HepG2 (cell line): ENCODE measurements around the gene BOLL. TPM values are rescaled to one million over a fixed set of nuclear protein-coding genes. Genes with fewer than 3 reads are reported as not detected.
A peak's percentile ranks its signal among the peaks of the same experiment; 100 is the strongest.

Source experiments
- CEBPB ChIP-seq: IDR thresholded peaks from 2 replicates; pipeline ENCODE4 v1.6.1; 2011; ENCODE audit warnings: low read depth, low read length, improper control_type of control experiment, borderline replicate concordance
- FIP1L1 ChIP-seq: fragments of 200-400 bp; formaldehyde crosslinking; IDR thresholded peaks from 2 replicates; pipeline ENCODE4 v1.6.1; 2018; ENCODE audit warnings: low read depth, mild to moderate bottlenecking, low read length, moderate library complexity, borderline replicate concordance; ENCODE audit not compliant: insufficient read depth
- HCFC1 ChIP-seq: fragments of 150-350 bp; IDR thresholded peaks from 2 replicates; pipeline ENCODE4 v1.6.1; 2014; ENCODE audit warnings: low read depth, low read length
- HOXA7 ChIP-seq: sonication (generic); formaldehyde crosslinking; IDR thresholded peaks from 2 replicates; pipeline ENCODE4 v1.8.1; 2022; ENCODE audit warnings: mild to moderate bottlenecking, missing genetic modification reagents, moderate library complexity
- KLF15 ChIP-seq: sonication (generic); formaldehyde crosslinking; IDR thresholded peaks from 2 replicates; pipeline ENCODE4 v1.8.1; 2023; ENCODE audit warnings: borderline replicate concordance, mild to moderate bottlenecking, inconsistent platforms, missing genetic modification reagents, mixed read lengths
- MED1 ChIP-seq: sonication (generic); formaldehyde crosslinking; IDR thresholded peaks from 2 replicates; pipeline ENCODE4 v1.4.0; 2020; ENCODE audit warnings: missing genetic modification reagents
- NCOA1 ChIP-seq: sonication (generic); formaldehyde crosslinking; IDR thresholded peaks from 2 replicates; pipeline ENCODE4 v1.9.0; 2021; ENCODE audit warnings: missing genetic modification reagents
- NR1H2 ChIP-seq: sonication (generic); formaldehyde crosslinking; IDR thresholded peaks from 2 replicates; pipeline ENCODE4 v1.8.1; 2022; ENCODE audit warnings: low read depth, missing genetic modification reagents, borderline replicate concordance
- NR2F1 ChIP-seq, 2 experiments: fragments of 450-650 bp in 1 of 2; formaldehyde crosslinking in 1 of 2; IDR thresholded peaks; 2 replicates each; pipeline versions ENCODE4 v1.5.0 to v1.6.1; 2016 to 2020; ENCODE audit warnings: mild to moderate bottlenecking in 1 of 2, missing compliant biosample characterization in 1 of 2, missing genetic modification reagents in 1 of 2, moderate library complexity in 1 of 2
- PTBP1 ChIP-seq: fragments of 200-400 bp; formaldehyde crosslinking; IDR thresholded peaks from 2 replicates; pipeline ENCODE4 v1.6.1; 2018; ENCODE audit warnings: low read length, low read depth; ENCODE audit not compliant: poor library complexity, severe bottlenecking
- RXRA ChIP-seq: sonication (generic); formaldehyde crosslinking; IDR thresholded peaks from 2 replicates; pipeline ENCODE4 v1.5.1; 2020; ENCODE audit warnings: missing genetic modification reagents
- RXRB ChIP-seq: IDR thresholded peaks from 2 replicates; pipeline ENCODE4 v1.6.1; 2016; ENCODE audit warnings: borderline replicate concordance, missing genetic modification reagents, missing compliant biosample characterization
- SMARCC2 ChIP-seq: fragments of 450-650 bp; IDR thresholded peaks from 2 replicates; pipeline ENCODE4 v1.6.1; 2017; ENCODE audit warnings: antibody characterized with exemption, mild to moderate bottlenecking
- TSC22D2 ChIP-seq: sonication (generic); formaldehyde crosslinking; IDR thresholded peaks from 2 replicates; pipeline ENCODE4 v1.5.1; 2020; ENCODE audit warnings: missing genetic modification reagents, mild to moderate bottlenecking, borderline replicate concordance
- ZNF160 ChIP-seq: sonication (generic); formaldehyde crosslinking; IDR thresholded peaks from 2 replicates; pipeline ENCODE4 v1.8.0; 2022; ENCODE audit warnings: mild to moderate bottlenecking, inconsistent platforms, missing genetic modification reagents
- ZNF510 ChIP-seq: sonication (generic); formaldehyde crosslinking; IDR thresholded peaks from 2 replicates; pipeline ENCODE4 v1.4.0; 2020; ENCODE audit warnings: low read depth, mild to moderate bottlenecking, missing genetic modification reagents
- ZNF543 ChIP-seq: sonication (generic); formaldehyde crosslinking; IDR thresholded peaks from 2 replicates; pipeline ENCODE4 v1.4.0; 2020; ENCODE audit warnings: mild to moderate bottlenecking, missing genetic modification reagents
- polyA plus RNA-seq, 8 experiments: library from polyadenylated mRNA; depleted of rRNA in 3 of 8; stranded (reverse) in 7 of 8; unstranded in 1 of 8; fragments of >200 nt; fragmentation: Illumina TruSeq in 4 of 8; extraction: Trizol in 4 of 8; gene quantifications; 2 replicates each; pipeline versions ENCODE4 v1.2.1 to v1.2.3, GENCODE V29; 2011 to 2016; ENCODE audit warnings: low read depth in 4 of 8, missing spikeins in 1 of 8, mixed read lengths in 1 of 8; ENCODE audit not compliant: insufficient read depth in 1 of 8
- total RNA-seq, 5 experiments: library from RNA; depleted of rRNA; stranded (reverse); fragments of >200 nt; fragmentation: Illumina TruSeq; extraction: Trizol; gene quantifications; 2 replicates each; pipeline ENCODE4 v1.2.3, GENCODE V29; 2016; ENCODE audit warnings: low read depth in 1 of 5
- TF ChIP-seq, protein P1 (sequence below): sonication (generic); formaldehyde crosslinking; conservative IDR thresholded peaks from 2 replicates; pipeline ENCODE4 v1.5.0; 2020; ENCODE audit warnings: missing genetic modification reagents
- TF ChIP-seq, protein P2 (sequence below): sonication (generic); formaldehyde crosslinking; IDR thresholded peaks from 2 replicates; pipeline ENCODE4 v1.4.0; 2020; ENCODE audit warnings: missing genetic modification reagents
- TF ChIP-seq, protein P3 (sequence below): sonication (generic); formaldehyde crosslinking; IDR thresholded peaks from 2 replicates; pipeline ENCODE4 v1.5.1; 2020; ENCODE audit warnings: mild to moderate bottlenecking, missing genetic modification reagents, moderate library complexity

The BOLL gene
- total and polyA plus RNA-seq, 2 of the 13 experiments (the other 11 are each of a cell fraction or from before 2014, with no cell fraction given): not detected

DNA sequence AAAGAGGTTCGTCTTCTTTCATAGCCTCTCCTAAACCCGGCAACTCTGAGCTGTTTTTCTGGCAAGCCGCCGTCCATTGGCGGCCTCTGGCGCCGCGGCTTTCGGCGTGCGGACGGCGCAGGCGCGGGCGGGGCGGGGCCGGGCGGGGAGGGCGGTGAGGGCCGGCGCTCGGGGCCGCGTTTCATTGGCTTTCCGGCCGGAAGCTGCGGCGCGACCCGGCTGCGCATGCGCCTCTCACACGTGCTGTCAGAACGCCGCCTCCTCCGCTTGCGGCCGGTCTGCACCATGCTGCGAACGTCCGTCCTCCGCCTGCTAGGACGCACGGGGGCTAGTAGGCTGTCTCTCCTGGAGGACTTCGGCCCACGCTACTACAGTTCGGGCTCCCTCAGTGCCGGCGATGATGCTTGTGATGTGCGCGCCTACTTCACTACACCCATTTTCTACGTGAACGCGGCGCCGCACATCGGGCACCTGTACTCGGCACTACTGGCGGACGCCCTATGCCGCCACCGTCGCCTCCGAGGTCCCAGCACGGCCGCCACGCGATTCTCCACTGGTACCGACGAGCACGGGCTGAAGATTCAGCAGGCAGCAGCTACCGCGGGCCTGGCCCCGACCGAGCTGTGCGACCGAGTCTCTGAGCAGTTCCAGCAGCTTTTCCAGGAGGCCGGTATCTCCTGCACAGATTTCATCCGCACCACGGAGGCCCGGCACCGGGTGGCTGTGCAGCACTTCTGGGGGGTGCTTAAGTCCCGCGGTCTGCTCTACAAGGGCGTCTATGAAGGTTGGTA, 79.8 kb downstream of the BOLL start, which contains the start of gene MARS2 (continued):
- TF ChIP-seq NR2F1 (CRISPR knock-in tag; IDR thresholded peaks at IDR 0.05) (no peak), SMARCC2 (no peak), HCFC1 (no peak), ZNF543 (CRISPR knock-in tag) (0 out of 2 replicates have a peak, but pooled peaks have one; percentile 79), KLF15 (CRISPR knock-in tag) (0 out of 2 replicates have a peak, but pooled peaks have one; percentile 40), CEBPB (no peak), ZNF510 (CRISPR knock-in tag) (peak; percentile 41; the same call in 1 of the 2 replicates), TSC22D2 (CRISPR knock-in tag) (no peak), HOXA7 (CRISPR knock-in tag) (no peak), PTBP1 (no peak), ZNF160 (CRISPR knock-in tag) (no peak), RXRA (CRISPR knock-in tag) (peak; percentile 69; the same call in 1 of the 2 replicates), NCOA1 (no peak), FIP1L1 (no peak), MED1 (0 out of 2 replicates have a peak, but pooled peaks have one; percentile 17), RXRB (CRISPR knock-in tag) (no peak), NR1H2 (0 out of 2 replicates have a peak, but pooled peaks have one; percentile 39)
- TF ChIP-seq, protein P1, sequence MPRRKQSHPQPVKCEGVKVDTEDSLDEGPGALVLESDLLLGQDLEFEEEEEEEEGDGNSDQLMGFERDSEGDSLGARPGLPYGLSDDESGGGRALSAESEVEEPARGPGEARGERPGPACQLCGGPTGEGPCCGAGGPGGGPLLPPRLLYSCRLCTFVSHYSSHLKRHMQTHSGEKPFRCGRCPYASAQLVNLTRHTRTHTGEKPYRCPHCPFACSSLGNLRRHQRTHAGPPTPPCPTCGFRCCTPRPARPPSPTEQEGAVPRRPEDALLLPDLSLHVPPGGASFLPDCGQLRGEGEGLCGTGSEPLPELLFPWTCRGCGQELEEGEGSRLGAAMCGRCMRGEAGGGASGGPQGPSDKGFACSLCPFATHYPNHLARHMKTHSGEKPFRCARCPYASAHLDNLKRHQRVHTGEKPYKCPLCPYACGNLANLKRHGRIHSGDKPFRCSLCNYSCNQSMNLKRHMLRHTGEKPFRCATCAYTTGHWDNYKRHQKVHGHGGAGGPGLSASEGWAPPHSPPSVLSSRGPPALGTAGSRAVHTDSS: no peak
- TF ChIP-seq, protein P2, sequence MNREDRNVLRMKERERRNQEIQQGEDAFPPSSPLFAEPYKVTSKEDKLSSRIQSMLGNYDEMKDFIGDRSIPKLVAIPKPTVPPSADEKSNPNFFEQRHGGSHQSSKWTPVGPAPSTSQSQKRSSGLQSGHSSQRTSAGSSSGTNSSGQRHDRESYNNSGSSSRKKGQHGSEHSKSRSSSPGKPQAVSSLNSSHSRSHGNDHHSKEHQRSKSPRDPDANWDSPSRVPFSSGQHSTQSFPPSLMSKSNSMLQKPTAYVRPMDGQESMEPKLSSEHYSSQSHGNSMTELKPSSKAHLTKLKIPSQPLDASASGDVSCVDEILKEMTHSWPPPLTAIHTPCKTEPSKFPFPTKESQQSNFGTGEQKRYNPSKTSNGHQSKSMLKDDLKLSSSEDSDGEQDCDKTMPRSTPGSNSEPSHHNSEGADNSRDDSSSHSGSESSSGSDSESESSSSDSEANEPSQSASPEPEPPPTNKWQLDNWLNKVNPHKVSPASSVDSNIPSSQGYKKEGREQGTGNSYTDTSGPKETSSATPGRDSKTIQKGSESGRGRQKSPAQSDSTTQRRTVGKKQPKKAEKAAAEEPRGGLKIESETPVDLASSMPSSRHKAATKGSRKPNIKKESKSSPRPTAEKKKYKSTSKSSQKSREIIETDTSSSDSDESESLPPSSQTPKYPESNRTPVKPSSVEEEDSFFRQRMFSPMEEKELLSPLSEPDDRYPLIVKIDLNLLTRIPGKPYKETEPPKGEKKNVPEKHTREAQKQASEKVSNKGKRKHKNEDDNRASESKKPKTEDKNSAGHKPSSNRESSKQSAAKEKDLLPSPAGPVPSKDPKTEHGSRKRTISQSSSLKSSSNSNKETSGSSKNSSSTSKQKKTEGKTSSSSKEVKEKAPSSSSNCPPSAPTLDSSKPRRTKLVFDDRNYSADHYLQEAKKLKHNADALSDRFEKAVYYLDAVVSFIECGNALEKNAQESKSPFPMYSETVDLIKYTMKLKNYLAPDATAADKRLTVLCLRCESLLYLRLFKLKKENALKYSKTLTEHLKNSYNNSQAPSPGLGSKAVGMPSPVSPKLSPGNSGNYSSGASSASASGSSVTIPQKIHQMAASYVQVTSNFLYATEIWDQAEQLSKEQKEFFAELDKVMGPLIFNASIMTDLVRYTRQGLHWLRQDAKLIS (CRISPR knock-in tag): no peak
- TF ChIP-seq, protein P3, sequence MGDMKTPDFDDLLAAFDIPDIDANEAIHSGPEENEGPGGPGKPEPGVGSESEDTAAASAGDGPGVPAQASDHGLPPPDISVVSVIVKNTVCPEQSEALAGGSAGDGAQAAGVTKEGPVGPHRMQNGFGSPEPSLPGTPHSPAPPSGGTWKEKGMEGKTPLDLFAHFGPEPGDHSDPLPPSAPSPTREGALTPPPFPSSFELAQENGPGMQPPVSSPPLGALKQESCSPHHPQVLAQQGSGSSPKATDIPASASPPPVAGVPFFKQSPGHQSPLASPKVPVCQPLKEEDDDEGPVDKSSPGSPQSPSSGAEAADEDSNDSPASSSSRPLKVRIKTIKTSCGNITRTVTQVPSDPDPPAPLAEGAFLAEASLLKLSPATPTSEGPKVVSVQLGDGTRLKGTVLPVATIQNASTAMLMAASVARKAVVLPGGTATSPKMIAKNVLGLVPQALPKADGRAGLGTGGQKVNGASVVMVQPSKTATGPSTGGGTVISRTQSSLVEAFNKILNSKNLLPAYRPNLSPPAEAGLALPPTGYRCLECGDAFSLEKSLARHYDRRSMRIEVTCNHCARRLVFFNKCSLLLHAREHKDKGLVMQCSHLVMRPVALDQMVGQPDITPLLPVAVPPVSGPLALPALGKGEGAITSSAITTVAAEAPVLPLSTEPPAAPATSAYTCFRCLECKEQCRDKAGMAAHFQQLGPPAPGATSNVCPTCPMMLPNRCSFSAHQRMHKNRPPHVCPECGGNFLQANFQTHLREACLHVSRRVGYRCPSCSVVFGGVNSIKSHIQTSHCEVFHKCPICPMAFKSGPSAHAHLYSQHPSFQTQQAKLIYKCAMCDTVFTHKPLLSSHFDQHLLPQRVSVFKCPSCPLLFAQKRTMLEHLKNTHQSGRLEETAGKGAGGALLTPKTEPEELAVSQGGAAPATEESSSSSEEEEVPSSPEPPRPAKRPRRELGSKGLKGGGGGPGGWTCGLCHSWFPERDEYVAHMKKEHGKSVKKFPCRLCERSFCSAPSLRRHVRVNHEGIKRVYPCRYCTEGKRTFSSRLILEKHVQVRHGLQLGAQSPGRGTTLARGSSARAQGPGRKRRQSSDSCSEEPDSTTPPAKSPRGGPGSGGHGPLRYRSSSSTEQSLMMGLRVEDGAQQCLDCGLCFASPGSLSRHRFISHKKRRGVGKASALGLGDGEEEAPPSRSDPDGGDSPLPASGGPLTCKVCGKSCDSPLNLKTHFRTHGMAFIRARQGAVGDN (CRISPR knock-in tag): peak; percentile 91
